IPS-NIHi11 (cell line): Measurements from ENCODE around the gene CDC5L.
"Not testable (repeated sequence)": the region's sequence is repeated elsewhere in the genome, so short reads cannot be mapped to it uniquely, and the experiment has no call there.

Source experiments
- DNase-seq: peaks from one replicate; pipeline ENCODE4 v3.0.0; 2012; ENCODE audit warnings: mixed read lengths, low spot score

CDC5L gene

DNA sequence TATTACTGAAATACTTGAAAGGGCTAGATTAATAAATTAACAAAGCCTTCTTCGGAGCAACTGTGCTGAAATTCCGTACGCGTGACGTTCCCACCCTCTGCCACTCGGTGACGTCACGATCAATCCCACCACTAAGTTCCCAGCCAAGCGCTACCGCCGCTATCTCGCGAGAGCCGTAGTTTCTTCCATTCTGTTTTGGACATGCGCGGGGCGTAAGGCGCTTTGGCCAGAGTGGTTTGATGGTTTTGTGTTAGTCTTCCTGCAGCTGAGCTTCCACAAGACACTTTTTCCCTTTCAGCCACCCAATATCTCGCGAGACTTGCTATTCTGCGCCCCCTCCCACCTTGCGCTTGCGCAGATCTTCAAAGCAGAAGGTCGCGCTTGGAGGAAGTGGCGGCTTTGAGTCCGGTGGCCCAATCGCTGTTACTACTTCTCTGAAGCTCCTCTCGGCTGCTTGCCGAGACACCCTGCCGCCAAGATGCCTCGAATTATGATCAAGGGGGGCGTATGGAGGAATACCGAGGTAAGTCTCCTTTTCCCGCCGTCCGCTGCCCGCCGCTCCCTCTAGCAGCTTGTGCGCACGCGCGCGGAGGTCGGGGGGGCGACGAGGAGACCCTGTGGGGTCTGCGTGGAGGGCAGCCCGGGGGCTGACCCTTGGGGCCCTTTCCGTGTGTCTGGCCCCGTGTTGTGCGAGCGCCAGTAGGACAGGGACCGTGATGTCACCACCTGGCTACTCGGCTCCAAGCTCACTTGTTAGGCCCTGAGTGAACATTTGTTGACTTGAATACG is at the start of gene CDC5L:
CDC5L (plus strand) TSS at position 361 of the 789 bp plus-strand sequence; CDS start at position 479, 118 bp downstream.
- DNase-seq = peak; percentile 95

DNA sequence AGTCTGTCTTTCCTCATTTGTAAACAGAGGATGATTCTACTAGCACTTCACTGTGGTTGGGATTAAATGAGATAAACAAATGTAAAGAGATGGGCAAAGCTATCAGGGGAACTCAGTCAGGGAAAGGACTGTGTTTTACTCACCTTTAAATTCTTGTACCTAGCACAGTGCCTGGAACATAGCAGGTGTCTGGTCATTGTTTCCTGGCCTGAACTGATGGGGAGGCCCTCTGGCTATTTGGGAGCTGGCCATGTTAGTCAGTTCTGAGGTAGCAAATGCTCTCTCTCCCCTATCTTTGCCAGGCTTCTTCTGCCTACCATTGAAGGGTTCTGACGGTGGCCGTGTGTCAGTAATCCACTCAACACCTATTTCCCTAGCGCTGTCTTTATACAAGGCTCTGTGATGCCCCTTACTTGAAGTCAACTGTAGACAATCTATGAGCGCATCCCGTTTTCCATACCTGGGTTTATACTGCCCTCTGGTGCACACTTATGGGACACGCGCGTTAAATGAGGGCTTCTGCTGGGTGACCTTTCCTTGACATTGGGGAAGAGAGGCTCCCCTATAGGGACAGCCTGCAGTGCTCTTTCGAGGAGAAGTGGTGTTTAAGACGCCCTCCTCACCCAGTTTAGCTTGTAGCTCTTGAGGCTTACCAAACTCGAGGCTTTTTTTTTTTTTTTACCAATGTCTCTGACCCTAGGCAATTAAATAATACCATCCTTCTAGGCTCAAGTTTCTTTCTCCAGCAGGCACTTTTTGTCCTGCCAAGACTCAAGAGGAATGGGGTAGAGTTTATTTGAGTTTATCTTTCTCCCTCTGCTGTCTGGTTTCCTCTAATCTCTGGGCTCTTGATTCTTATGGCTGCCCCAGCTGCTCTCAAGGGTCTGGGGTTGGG is 49.0 kb upstream of the CDC5L start:
- peak; percentile 77 for DNase-seq

DNA sequence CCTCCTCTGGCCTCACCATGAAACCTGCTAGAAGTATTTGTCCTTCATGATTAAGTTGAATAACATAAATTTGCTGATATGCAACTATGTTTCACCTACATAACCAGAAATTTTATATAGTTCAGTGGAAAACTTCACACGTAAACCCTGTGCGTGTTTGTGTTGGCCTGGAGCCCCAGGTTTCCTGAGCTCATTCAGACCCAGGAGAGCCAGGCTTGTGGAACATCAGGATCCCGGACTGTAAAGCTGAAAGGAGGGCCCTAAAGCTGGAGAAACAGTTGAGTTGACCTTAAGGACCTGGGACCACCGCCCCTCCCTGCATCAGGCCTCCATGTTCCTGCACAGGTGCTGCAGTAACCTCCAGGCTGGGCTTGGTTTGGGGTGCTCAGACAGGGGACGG is 48.2 kb upstream of the CDC5L start:
- DNase-seq = no peak

DNA sequence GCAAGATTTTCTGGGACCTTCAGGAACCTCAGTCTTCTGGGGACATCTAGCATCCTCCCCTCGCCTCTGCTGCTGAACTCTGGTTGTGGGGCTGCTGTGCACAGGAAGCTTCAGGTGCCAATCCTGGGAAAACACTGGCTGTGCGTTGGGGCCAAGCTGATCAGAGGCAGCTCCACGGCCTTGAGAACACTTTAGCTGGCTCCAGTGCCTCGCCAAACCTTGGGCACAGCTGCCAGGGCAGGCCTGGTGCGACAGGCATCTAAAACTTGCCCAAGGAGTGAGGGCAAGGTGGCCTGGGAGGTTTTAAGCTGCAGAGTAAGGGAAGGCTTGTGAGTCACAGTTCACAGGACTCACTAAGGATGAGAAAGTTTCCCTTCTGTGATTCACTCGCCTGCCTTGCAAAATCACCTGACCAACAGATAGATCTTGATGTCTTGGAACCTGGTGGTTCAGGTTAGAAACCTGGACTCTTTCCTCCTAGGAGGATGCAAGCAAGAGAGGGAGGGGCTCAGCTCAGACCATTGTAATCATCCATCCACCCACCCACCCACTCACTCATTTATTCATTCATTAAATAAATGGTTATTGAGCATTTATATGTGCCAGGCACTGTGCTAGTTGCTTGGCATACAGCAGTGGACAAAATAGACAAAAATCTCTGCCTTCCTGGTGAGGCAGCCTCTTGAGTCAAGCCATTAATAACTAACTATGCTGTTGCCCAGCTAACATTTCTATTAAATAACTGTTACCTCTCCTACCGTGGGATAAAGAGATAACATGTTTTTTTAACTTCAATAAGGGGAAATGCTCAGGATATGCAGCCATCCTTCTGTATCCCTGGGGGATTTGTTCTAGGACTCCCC is 47.5 kb upstream of the CDC5L start:
- DNase-seq = no peak

DNA sequence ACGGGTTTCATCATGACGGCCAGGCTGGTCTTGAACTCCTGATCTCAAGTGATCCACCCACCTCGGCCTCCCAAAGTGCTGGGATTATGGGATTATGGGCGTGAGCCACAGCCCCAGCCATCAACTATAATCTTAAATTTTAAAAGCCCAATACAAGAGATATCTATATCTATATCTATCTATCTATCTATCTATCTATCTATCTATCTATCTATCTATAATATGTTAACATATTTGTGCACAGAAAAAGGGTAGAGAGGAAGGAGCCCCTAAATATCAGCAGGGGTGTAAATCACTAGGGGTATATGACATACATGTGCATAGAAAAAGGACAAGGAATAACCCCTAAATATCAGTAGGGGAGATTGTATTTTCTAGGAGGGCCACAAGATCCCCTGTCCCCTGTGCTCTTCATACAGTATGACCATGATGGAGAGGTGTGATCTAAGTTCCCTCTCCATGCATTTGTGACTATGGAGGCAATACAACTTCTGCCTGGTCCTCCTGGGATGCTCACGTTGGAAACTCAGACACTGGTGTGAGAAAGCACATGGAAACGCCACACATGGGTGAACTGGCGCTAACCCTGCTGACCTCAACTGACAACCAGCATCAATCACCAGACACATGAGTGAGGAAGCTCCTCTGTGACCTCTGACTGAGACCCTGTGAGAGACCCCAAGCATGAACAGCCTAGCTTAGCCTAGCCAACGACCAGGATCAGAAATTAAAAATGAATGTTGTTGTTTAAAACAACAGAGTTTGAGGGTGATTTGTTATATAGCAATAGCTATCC is 46.2 kb upstream of the CDC5L start:
- no peak for DNase-seq

DNA sequence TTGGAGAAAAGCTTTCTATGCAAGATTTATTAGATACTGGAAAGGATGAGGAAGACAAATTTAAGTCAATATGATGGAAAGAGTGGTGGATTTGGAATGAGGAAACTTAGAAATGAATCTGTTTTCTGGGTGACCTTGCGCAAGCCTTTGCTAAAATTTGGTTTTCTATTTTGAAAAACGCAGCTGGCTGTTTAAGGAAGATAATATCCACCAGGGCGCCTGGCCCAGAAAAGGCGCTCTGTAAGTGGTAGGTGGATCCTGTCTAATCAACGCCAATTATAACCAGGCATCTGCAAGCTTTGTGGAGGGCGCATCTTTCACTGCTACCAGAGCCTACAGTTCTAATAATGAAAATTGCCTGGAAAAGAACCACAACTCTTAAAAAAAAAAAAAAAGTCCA is 45.5 kb upstream of the CDC5L start:
- no peak for DNase-seq

DNA sequence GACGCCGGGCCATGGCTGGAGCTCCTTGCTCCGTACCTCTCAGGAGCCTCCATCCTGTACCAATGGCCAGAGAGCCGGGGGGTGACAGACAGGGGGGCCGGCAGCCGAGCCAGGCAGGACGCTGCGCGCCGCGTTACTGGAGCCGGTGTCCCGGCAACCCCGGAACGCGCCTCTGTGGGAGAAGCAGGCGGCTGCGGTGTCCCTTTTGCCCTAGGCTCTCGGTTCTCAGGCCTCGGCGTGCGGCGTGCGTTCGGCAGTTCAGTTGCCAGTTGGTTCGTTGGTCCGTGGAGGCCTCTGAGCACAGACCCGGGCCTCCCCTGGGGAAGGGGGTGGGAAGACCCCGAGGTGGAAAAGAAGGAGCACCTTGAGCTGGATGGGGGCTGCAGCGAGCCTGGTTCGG is 45.0 kb upstream of the CDC5L start, which contains the start of gene SPATS1:
SPATS1 (plus strand) TSS at position 162 of the 400 bp plus-strand sequence. CDS start 446 bp downstream, outside the sequence.
- peak; percentile 23 for DNase-seq

DNA sequence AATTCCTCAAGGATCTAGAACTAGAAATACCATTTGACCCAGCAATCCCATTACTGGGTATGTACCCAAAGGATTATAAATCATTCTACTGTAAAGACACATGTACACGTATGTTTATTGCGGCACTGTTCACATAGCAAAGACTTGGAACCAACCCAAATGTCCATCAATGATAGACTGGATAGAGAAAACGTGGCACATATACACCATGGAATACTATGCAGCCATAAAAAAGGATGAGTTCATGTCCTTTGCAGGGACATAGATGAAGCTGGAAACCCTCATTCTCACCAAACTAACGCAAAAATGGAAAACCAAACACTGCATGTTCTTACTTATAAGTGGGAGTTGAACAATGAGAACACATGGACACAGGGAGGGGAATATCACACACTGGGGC is 40.7 kb upstream of the CDC5L start:
- DNase-seq = not testable (repeated sequence)

DNA sequence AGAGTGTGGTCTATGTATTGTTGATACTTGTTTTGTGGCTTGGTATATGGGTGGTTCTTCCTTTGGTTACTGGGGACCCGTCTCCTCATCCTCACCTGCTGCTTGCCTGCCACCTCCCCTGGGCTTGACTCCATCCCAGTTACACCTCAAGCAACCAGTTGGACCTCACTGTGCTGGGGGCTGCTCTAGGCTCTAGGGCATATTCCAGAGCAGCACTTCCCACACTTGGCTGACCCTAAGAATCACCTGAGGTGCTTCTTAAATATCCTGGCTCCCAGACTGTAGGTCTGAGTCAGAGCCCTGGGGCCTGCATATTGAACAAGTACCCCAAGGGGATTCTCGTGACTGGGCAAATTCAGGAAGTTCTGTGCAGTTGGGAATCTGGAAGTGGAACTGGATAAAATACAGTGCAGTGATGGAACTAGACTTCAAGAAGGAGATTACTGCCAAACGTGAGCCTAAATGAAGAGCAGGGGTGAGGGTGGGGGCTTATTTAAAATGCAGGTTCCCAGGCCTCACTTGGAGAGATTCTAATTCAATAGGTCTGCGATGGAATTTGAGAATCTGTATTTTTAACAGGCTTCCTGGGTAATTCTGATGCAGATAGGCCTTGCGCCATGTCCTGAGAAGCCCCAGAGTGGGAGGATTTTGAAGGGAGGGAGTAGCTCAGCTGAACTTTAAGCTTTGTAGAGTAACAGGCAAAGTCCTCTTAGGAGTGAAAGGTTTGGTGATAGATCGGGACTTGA is 37.4 kb upstream of the CDC5L start:
- DNase-seq = no peak

DNA sequence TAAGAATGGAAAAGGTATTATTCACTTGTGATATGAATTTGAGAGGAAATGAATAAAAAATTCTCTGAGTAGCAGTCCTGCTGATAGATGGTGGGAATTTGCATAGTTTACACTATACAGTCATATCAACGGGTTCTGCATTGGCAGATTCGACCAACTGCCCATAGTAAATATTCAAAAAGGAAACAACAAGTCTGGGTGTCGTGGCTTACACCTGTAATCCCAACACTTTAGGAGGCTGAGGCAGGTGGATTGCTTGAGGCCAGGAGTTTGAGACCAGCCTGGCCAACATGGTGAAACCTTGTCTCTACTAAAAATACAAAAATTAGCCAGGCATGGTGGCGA is 36.9 kb upstream of the CDC5L start:
- not testable (repeated sequence) for DNase-seq

DNA sequence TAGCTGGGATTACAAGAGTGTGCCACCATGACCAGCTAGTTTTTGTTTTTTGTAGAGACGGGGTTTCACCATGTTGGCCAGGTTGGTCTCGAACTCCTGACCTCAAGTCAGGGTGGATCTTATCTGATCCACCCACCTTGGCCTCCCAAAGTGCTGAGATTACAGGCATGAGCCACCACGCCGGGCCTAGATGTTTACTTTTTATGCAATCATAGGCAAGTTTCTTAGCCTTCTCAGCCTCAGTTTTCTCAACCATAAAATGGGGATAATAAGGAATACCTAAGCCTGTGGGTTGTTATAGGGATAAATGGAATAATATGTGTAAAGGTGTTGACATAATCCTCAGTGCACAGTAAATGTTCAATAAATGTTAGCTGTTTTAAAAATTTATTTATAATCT is 35.2 kb upstream of the CDC5L start:
- DNase-seq = no peak

DNA sequence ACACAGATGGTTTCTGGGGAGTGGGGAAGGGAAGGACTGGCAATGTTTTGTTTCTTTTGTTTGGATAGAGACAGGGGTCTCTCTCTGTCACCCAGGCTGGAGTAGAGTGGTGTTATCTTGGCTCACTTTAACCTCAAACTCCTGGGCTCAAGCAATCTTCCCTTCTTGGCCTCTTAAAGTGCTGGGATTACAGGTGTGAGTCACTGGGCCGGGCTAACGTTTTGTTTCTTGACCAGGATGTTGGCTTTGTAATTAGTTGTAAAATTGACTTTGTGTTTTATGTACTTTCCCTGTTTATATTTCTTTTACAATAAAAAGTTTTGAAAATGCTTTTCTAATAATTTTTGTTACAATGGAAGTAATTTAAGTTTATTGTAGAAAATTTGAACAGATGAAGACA is 34.2 kb upstream of the CDC5L start:
- DNase-seq = no peak

DNA sequence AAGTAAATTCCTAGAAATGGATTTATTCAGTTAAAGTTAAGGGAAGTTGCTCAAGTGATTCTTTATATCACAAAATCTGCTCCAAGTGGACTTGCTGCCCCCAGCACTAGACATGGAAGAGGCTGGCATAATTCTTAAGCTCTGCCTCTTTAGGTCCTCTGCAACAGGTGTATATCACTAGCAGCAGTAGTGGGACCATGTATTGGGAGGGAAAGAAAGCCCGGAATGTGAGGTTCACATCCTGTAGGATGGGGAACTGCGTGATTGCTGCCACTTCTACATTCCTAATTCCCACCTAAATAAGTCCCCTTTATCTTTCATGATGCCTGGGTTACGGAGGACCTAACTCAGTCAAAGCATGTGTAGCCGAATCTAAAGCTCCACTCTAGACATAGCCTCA is 31.9 kb upstream of the CDC5L start:
- no peak for DNase-seq

DNA sequence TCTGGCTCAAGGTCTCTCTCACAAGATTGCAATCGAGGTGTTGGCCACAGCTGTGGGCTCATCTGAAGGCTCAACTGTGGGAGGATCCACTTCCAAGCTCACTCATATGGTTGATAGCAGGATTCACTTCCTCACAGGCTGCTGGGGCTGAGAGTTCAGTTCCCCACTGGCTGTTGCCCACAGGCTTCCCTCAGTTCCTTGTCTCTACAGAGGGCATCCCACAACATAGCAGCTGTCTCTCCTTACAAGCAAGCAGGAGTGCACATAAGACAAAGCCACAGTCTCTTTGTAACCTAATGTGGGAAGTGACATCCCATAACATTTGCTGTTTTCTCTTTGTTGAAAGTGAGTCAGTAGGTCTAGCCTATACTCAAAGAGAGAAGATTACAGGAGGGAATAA is 31.0 kb upstream of the CDC5L start:
- DNase-seq = no peak

DNA sequence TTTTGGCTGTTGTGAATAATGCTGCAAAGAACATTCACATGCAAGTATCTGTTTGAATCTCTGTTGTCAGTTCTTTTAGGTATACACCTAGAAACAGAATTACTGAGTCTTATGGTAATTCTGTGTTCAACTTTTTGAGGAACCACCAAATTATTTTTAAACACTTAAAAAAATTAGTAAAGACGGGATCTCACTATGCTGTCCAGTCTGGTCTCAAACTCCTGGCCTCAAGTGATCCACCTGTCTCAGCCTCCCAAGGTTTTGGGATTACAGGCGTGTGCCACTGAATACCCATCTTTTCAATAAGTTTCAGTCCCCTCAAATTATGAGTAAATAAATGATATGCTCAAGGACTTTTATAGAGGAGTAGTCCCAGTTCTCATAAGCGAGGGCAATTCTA is 27.5 kb upstream of the CDC5L start:
- DNase-seq = no peak

DNA sequence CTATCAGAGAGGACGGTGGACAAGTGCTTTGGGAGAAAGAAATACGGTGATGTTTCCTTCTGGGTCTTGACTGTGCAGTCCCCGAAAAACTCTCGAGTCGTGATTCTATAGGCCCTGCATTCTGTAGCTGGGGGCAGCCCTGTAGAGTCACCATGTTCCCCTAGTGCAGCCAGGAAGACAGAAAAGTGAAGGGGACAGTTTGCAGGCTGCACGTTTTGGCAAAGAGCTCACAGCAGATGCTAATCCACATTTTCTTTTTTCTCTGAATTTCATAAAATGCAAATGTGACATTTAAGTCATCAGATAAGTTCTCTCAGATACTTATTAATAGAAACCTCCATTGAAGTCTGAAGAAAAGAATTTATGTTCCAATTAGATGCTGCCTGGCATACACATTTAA is 25.6 kb upstream of the CDC5L start:
- DNase-seq = no peak

DNA sequence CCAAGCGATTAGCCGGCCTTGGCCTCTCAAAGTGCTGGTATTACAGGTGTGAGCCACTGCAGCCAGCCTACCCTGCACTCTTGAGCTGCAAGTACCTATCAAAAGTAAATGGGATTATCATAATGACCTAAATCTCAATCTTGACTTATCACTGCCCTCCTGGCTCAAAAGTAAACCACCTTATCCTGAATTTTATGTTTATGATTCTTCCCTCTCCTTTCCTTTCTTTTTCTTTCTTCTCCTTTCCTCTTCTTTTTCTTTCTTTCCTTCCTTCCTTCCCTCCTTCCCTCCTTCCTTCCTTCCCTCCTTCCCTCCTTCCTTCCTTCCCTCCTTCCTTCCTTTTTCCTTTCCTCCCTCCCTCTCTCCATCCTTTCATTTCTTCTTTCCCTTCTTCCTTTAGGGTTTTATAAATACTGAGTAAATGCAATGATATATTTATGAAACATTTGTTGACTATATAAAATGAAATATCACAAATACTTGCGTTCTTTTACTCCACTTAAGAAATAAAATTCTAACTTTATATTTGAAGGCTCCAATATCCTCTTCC is 24.1 kb upstream of the CDC5L start:
- no peak for DNase-seq

DNA sequence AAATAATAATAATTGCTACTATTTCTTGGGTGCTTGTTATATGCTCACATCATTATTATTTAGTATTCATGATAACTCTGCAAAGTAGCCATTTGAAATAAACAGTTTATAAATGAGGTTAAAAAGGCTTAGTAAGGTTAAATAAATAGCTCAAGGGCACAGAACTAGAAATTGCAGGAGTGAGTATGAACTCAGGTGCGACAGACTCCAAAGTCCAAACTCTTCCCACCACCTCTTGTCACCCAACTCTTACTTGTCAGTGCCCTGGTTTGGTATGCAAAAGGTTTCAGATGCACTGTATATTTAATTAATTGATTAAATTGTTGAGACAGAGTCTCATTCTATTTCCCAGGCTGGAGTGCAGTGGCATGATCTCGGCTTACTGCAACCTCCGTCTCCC is 20.7 kb upstream of the CDC5L start:
- no peak for DNase-seq

DNA sequence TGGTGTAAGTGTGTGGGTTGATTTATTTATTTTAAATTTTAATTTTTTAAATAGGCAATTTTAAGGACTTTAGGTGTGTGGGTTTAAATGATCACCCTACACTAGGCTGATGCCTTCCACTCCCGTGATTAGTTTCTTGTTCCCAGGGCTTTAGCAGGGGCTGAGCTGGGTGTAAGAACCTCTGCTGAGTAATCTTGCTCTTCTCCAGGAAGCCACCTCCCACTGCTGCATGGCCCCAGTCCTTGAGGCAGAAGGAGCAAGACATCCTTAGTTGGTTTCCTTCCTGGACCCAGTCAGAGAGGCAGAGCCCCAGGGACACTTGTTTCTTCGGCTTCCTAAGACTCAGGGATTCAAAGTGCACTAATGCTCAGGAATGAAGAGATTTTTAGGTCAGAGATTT is 19.8 kb upstream of the CDC5L start:
- no peak for DNase-seq

DNA sequence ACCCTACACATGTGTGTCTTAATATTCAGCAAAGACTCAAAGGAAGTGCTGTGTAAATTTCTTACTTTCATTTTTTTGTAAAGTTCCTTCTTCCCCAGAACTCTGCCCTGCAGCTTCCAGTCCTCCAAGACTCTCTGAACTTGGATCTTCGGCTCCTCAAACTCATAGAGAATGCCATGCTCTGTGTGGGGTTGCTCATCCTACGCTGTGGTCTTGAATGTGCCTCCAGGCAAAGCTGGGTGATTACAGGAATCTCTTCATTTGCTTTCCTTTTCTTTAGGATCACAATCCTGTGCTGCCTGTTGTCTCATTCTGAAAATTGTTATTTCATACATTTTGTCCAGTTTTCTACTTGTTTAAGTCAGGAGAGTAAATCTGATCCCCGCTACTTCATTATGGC is 14.5 kb upstream of the CDC5L start:
- DNase-seq = no peak
